NCI-H128 (cell line): ENCODE results near the gene FILIP1L.

Source experiments
- DNase-seq: peaks from one replicate; lab custom pipeline; 2025; ENCODE audit not compliant: unreplicated experiment; lab: John Stamatoyannopoulos, UW

FILIP1L gene

DNA sequence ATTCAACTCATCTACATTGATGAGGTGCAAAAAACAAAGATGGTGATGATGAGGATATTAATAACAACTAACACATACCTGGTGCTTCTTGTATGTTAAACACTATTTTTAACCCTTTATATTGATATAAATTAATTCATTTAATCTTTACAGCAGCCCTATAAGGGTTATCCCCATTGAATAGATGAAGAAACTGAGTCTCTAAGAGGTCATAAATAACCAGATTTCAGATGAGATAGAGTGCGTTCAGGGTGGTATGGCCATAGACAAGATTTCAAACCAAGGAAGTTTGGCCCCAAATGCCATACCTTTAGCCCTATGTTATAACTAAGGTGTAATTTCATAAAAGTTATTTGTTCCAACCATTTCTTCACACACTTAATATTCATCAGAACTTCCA is 214.1 kb downstream of the FILIP1L start:
- no peak for DNase-seq

- DNase-seq: no peak
These were observed 214.7 kb downstream of the FILIP1L start for GRCh38 chr3:99899603-99900002.

DNA sequence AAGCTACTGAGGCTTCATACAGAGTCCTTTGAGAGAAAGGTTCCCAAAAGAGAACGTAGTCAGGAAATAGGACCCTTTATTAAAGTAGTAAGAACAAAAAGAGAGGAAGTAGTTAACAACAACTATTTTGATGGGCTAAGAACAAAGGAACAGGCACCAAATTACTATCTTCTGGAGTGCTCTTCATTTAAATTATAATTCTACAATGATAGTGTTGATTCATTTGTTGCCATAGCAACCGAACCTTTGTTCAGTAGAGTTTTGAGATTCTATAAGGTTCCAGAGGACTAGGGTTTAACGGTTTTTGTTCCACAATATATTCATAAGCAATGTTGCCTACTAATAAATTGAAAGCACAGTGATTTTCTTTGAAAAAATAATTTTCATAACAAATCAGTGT is 217.8 kb downstream of the FILIP1L start:
- no peak for DNase-seq

GRCh38 chr3:99895703-99896441 is 218.4 kb downstream of the FILIP1L start:
- DNase-seq: no peak

GRCh38 chr3:99895131-99895696 is 219.1 kb downstream of the FILIP1L start:
- no peak for DNase-seq

- DNase-seq: no peak
These were observed 222.0 kb downstream of the FILIP1L start for GRCh38 chr3:99892332-99892731.

DNA sequence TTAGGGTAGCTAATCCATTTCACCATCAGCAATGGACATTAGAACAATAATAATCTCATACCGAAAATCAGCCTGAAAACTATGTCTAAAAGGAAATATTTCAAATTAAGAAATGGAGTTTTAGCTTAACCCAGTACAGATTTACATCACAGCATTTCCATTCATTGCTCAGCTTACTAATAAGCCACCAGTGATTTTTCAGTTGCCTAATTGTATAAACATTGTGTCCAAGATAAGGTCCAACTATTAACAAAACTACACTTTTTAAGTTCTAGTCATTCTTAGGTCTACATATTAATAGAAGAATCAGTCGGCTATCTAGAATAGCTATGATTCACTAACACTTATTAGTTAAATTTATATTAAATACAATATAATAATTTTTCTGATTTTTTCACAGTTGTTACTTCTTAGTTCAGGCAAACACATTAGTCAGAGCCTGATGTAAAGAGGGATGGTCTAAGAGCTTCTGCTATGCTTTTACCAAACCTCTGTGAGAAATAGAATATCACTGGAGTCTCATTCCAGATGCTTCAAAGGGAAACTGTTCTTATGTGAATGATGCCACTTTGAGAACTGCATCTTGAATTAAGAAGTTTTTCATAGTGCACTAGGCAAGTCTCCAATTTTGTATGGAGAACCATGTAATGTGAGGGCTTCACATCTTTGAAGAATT is 222.6 kb downstream of the FILIP1L start:
- no peak for DNase-seq

DNA sequence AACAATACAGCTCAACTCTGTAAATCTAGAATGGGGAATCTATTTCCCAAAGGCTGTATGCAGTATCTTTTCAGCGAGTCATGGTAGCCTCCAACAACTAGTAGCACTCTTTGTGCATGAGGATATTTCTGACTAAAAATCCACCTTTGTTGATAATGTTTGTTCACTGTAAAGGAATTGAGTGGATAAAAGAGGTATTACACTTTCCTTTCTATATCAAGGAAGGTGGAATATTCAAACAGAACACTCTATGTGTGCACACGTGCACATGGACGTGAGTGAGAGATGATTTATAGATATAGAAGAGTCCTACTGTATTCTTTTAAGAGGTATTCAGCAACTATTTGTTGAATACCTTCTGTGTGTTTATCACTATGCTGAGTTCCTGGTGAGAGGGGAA is 228.4 kb downstream of the FILIP1L start:
- no peak for DNase-seq

GRCh38 chr3:99885085-99885484 is 229.2 kb downstream of the FILIP1L start:
- DNase-seq: no peak

DNA sequence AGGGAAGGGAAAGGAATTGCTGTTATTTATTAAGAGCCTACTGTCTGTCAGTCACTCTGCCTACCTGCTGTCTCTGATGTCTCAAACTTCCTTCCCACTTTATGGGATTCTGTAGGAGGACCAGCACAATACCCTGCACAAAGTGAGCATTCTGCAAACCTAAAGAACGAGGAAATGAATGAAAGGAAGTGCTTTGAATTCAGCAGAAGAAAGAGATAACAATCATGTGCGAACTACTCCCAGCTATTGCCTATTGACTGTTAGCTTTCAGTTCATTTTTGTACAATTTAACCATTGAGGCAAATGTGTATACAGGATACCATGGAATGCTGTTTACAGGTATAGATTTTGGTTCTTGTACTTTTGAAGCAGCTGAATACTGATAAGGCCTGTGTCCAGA is 229.8 kb downstream of the FILIP1L start:
- no peak for DNase-seq

- DNase-seq: no peak
These were observed 230.6 kb downstream of the FILIP1L start for GRCh38 chr3:99883693-99884092.

GRCh38 chr3:99883138-99883461 is 231.2 kb downstream of the FILIP1L start:
- DNase-seq: no peak

- DNase-seq: no peak
These were observed 231.7 kb downstream of the FILIP1L start for GRCh38 chr3:99882436-99883137.

- DNase-seq: no peak
These were observed 233.2 kb downstream of the FILIP1L start for GRCh38 chr3:99881121-99881524.

GRCh38 chr3:99879275-99879674 is 235.0 kb downstream of the FILIP1L start:
- no peak for DNase-seq

GRCh38 chr3:99878005-99878404 is 236.3 kb downstream of the FILIP1L start:
- no peak for DNase-seq

DNA sequence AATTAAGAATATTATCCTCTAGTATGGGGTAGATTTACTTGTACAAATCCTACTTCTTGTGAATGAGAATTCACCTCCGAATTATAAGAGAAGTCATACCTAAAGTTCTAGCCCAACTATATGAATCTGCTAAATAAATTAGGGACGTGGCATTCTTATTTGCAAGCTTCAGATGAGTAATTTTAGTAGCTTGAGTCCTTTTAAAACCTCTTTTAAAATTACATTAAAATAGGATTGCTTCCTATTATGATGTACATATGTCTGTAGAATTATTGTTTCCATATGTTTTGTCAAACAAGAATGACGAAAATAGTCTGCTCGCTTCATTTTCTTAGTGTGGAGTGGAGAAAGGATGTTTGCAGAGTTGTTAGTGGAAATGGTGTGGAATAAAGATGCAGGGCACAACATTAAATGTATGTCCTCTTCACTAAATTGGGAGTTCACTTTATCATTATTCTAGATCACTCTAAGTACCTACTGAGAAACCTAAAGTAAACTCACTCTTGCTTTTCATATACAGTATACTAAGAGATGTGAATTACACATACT is 237.2 kb downstream of the FILIP1L start:
- no peak for DNase-seq

DNA sequence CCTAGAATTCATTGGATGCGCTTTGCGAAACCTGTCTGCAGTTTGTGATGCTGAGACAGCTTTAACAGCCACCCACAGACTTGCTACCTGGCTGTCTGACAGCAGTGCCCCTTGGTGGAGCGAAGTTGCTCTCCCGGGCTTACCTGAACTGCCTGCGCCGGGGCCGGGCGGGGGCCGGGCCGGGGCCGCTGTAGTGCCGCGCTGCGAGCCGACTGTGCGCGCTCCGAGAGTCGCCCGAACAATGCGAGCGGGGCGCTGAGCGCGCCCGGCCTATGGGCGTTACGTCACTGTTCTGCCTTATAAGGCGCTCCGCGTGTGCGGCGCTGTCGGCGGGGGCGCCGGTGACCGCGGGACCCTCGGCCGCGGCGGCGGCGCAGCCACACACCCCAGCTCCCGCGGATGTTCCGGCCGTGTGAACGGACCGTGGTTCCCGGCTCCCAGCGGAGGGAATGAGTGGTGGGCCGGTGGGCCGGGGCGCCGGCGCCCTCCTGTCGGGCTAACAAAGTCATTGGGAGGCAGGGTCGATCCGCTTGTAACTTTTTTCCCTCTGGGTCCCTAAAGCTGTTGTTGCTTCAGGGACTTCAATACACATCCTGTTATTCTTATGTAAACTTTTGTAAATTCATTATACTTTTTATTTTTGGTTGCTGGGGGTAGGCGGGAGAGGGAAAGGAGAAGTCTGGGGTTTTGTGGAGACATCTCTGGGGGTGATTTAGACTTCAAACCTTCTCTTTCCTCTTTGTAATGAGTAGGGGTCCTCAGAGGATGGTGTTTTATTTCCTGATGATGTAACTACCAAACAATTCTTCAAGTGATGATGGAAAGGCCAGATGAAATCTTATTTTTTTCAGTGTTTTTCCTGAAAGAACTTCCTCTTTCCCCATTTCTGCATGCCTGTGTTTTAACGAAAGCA is 238.1 kb downstream of the FILIP1L start:
- peak; percentile 51 for DNase-seq

DNA sequence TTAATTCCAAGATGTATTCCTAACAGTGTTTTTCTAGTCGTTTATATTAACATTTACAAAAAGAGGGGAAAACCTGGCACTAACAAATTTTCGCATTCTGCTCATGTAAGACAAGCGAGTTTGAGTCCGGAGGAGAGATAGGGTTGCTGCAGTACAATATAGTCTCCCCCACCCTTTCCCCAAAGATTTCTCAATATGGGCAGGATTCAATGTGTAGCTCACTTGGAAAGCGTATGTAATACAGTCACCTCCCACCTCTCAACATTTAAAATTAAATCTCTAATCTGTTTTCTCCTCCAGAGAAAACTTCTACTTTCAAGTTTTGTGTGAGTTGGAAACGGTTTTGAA is 238.7 kb downstream of the FILIP1L start:
- no peak for DNase-seq

DNA sequence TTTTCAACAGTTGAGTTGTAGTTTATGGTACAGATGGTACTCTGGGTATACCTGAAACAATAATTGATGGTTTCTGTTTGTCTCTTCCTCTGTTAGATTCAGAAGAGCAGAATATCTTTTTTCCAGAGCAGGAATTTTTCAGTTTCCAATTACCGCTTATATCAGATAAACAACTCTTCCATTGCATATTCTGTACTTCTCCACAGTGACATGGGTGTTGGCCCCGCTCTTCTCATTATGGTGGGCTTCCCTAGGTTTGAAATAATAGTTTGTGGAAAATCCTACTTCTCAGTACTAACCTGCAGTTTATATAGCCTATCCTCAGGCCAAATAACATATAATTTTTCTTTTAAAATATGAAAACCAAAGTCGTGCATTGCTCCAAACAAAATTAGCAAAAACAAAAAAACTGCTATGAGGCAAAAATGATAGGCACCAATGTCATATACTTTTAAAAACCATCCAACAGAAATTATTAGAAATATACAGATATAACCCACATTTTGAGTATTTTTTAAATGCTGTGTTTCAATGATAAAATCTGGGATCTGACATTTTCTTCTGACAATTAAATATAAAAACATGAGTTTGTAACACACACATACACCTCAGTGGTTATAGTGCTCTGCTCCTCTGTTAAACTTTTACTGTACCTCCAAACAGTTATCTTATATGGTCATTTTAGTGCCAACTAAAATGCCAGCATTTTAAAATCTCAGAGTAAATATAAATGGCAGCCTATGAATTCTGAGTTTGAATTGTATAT is 239.9 kb downstream of the FILIP1L start:
- DNase-seq: no peak
